Measurements from ENCODE around the gene TSGA10IP.

Gene TSGA10IP

DNA sequence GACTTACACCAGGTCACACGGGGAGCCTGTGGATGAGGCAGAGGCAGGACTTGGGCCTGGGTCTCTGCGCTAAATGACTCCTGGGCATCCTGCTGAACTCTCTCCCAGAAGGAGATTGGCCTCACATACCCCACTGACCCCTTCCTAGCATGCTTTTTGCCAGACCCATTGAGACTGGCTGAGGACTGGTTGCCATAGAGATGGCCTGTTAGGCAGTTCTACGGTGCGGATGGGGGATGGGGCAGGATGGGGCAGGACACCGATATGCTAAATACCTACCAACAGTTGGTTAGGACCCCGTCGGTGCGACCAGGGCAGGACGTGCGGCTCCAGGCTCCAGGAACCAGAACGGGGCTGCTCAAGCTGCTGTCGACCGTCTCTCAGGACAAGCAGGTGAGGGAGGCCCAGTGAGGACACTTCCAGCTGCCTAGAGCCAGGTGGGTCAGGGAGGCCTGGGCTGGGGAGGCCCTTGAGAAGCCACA is at the start of gene TSGA10IP:
TSS of gene TSGA10IP (plus strand) at position 51 of the 482 bp plus-strand sequence. CDS start at position 247, 196 bp downstream.
- DNase-seq: no peak

GRCh38 chr11:65895482-65895981 is 49.7 kb upstream of the TSGA10IP start:
- no peak for DNase-seq

DNA sequence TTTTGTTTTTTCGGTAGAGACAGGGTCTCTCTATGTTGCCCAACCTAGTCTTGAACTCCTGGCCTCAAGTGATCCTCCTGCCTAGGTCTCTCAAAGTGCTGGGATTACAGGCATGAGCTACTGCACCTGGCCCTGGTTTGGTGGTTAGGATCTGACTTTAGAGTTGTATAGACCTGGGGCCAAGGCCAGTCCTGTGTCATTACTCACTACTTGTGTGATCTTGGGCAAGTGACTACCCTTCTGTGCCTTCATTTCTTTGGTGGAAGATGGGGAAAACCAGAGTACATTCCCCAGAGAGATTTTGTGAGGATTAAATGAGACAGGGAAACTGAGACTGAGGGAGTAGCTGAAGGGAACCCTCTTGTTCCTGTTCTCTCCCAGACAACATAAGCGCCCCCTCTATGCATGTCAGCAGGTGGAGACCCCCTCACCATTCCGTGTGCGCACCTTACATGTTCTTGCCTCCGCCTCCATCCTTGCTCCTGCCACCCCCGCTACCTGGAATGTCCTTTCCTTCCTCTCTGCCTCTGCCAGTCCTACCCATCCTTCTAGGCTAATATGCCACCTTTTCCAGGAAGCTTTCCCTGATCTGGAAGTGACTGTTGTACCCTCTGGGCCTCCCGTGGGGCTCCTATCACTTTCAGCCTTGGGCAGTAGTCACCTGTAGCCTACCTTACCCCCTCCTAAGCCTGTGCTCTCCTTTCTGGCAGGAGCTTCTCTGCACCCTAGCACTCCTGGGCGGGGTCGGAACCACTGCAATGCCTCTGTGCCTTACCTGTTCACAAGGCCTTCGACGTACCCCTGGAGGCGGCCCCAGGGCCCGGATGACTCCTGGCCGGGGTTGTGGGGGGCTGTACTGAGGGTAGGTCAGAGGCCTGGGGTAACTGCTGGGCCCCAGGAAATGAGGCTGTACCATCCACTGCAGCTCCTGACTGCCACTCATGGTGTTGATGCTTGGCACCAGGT is 49.0 kb upstream of the TSGA10IP start:
- no peak for DNase-seq

DNA sequence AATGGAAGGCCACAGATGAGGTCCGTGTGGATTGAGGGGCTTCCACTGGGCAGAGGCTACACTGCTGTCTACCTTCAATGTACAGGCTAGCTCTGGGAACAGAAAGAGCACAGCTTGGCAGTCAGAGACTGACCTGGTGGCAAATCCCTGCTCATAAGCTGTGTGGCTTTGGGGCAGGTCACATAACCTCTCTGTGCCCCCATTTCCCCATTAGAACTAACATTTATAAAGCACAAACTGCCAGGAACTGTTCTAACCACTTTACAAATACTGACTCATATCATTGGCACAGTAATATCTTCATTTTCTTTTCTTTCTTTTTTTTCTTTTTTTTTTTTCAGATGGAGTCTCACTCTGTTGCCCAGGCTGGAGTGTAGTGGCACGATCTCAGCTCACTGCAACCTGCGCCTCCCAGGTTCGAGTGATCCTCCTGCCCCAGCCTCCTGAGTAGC is 48.2 kb upstream of the TSGA10IP start:
- no peak for DNase-seq

GRCh38 chr11:65898656-65899355 is 46.5 kb upstream of the TSGA10IP start:
- no peak for DNase-seq

DNA sequence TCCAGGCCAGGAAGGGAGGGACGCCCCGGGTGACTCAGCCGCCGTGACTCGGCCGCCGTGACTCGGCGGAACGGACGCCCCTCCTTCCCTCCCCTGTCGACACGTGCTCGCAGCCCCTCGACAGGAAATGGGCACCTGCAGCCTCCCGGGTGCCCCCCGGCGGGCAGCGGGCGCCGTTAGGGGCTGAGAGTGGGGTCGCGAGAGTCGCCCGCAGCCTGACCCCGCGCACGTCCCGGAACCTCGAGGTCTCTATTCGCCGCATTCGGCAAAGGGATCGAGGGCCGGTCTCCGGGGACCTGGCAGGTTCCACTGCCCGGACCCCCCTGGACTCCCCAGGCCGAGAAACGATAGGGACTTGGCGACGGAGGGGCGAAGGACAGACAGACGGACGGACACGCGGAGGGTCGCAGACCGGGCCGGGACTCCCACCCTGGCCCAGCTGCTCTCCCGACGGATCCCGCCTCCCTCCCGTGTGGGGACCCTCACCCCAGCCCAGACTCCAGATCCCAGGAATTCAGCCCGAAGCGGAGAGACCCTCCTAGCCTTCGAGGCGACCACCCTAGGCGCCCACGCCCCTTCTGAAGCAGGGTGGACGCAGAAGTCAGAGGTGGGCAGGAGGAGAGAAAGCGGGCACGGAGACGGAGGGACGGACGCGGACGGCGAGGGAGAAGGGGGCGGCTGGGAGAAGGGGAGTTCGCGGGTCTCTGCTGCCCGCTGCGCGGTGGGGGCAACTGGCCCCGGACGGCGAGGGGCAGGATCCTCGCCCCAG is 45.7 kb upstream of the TSGA10IP start:
- no peak for DNase-seq

- DNase-seq: peak; percentile 64 to 93
Measured at GRCh38 chr11:65900125-65900898, 45.0 kb upstream of the TSGA10IP start, which contains the start of gene FOSL1. Gene FOSL1 (minus strand): TSS chr11:65900388. CDS start chr11:65900339, 49 bp downstream.

GRCh38 chr11:65900899-65901180 is 44.4 kb upstream of the TSGA10IP start:
- DNase-seq: no peak

- no peak for DNase-seq
Measured at GRCh38 chr11:65903068-65903481, 42.2 kb upstream of the TSGA10IP start.

DNA sequence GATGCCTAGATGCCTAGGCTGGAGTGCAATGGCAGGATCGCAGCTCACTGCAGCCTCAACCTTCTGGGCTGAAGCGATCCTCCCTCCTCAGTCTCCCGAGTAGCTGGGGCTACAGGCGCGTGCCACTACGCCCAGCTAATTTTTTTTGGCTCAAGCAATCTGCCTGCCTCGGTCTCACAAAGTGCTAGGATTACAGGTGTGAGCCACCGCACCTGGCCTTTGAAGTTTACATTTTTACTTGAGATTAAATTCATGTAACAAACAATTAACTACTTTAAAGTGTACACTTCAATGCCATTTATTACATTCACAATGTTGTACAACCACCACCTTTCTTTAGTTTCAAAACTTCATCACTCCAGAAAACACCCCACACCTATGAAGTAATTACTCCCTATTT is 41.6 kb upstream of the TSGA10IP start:
- no peak for DNase-seq

- no peak for DNase-seq
Measured at GRCh38 chr11:65906602-65907001, 38.7 kb upstream of the TSGA10IP start.

DNA sequence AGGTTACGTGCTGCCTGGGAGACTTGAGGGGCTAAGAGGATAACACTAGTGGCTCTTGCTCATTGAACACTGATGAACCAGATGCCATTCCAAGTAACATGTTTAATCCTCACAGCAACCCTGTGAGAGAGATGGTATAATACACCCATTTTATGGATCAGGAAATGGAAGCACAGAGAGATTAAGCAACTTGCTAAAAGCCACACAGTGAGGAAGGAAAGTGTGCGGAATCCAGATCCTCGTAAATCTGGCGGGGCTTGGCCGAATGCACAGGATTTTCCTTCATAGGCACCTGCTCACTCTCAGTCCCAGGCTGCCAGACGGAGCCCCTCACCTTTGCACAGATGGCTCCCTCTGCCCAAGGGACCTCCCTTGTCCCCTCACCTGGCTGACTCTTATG is 37.4 kb upstream of the TSGA10IP start:
- DNase-seq: no peak

GRCh38 chr11:65911682-65912568 is 33.4 kb upstream of the TSGA10IP start:
- DNase-seq: peak; percentile 37 to 72

- DNase-seq: no peak
Measured at GRCh38 chr11:65912845-65913244, 32.4 kb upstream of the TSGA10IP start.

DNA sequence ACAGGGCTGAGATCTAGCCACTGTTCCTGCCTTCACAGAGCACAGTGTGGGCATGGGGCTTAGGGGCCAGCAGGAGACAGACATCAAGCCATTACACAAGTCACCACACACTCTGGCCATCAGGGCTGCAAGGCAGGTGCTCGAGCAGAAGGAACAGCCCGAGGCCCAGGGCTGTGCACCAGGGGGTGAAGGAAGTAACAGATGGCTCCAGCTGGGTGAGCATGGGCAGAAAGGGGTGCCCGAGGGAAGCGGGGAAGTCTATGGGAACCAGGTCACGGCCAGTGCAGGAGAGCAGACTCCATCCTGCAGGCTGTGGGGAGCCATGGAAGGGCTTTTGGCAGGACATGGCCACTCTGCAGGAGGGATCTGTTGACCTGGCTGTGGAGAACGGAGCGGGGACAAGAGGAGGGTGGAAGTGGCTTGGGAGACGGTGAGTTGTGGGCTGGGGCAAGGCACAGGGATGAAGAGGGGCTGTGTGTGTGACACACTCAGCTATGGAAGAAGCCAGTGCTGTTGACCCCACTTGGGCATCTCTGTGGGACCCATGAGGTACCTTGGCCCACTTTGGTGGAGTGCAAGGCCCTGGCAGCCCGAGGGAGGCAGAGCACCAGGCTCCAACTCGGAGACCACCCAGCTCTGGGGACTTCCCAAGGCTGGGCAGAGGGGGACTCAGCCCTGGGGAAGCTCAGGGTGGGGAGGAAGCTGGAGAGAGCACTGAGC is 30.0 kb upstream of the TSGA10IP start:
- DNase-seq: no peak

DNA sequence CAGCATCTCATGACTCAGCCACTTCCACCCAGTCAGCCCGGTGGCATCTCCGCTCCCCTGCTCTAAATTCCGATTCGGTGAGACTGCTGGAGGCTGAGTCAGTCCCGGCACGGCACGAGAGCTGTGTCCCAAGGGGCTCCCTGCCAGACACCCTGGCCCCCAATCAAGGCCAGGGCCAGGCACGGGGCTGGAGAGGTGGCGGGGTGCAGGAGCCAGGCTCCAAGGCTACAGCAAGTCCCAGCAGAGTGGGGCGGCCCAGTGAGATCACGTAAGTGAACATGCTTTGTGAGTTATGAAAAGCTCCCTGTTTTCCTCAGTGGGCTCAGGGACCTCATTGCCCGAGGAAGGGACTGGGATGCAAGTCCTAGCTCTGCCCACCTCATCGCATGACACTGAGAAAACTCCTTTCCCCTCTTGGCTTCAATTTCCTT is 29.4 kb upstream of the TSGA10IP start:
- no peak for DNase-seq

DNA sequence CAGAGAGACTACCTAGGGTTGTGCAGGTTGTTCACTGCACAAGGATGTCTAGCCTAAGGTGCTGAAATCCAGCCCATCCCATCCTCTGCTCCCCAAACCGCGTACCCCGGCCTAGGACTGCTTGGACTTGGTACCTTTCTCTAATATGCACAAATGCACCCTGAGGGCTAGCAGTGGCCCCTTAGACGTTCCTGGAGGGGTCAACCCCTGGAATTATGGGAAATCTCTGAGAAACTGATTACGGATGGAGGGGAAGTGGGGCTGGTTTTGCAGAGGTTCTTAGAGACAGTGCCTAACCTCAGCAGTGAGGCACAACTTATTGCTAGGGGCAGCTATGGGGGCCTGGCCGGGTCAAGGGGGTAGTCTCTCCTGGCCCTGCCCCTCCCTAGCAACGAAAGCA is 28.9 kb upstream of the TSGA10IP start:
- no peak for DNase-seq

GRCh38 chr11:65917077-65917433 is 28.2 kb upstream of the TSGA10IP start:
- no peak for DNase-seq

DNA sequence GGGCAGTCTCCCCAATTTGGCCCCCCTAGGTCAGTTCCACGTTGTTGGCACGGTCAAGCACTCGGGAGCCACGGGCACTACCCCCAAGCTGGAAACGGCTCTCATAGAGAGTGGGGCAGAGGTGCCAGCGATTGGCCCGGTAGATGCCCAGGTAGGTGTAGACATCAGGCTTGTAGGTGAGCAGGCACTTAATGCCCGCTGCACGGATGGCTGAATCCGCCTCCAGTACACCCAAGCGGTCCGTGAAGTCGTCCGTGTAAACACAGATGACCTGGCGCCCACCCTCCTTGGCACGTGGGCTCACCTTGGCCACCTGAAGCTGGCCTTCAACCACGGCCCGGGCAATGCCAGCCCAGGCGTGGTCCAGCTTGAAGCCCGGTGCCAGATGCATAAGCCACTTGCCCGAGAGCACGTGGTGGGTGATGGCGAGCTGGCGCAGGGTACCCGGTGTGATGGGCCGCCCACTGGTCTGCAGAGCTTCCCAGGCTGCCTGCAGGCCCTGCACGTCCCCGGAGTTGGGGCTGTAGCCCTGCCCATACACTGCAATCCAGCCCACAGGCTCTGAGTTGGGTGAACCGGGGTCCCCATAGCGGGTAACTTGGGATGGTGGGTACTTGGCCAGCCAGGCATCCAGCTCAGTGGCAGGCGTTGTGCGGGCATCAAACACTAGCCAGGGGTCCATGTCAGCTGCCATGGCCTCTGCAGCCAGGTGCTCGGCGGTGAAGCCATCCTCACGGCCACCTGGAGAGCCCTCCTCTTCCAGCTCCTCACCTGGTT is 27.7 kb upstream of the TSGA10IP start:
- DNase-seq: no peak

Data from NCI-H526 (cell line).